Gastroesophageal sphincter (tissue), 3 donors: ENCODE measurements around the gene TPPP.

ENCODE experiments used
- EP300 ChIP-seq: sonication (generic); formaldehyde crosslinking; IDR thresholded peaks from one replicate; pipeline ENCODE4 v1.6.1; 2017; ENCODE audit warnings: antibody characterized with exemption, mild to moderate bottlenecking
- TF ChIP-seq, protein P1 (sequence below), 4 experiments: fragments of 200-600 bp in 2 of 4; fragments of 450-650 bp in 2 of 4; sonication (generic) in 1 of 4; IDR thresholded peaks; one replicate each; pipeline ENCODE4 v1.5.1; 2017 to 2019; ENCODE audit warnings: antibody characterized with exemption in 4 of 4, mild to moderate bottlenecking in 2 of 4, moderate library complexity in 2 of 4

DNA sequence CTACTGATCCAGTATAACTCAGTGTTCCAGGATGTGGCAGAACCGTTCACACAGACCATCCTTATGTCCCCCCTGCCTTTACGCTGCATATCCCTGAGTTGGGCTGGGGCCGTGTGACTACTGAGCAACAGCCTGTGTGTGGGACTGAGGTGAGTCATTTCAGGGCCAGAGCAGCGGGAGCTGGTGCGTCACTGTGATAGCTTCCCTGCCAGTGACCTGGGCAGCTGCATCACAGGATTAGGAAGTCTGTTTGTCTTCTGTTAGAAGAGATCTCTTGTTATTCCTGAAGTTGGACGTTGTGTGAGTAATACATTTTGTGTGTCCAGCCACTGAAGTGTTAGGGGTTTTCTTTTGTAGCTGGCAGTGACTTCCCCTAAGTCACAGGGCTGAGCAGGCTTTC is 35.6 kb downstream of the TPPP start:
- TF ChIP-seq, protein P1, sequence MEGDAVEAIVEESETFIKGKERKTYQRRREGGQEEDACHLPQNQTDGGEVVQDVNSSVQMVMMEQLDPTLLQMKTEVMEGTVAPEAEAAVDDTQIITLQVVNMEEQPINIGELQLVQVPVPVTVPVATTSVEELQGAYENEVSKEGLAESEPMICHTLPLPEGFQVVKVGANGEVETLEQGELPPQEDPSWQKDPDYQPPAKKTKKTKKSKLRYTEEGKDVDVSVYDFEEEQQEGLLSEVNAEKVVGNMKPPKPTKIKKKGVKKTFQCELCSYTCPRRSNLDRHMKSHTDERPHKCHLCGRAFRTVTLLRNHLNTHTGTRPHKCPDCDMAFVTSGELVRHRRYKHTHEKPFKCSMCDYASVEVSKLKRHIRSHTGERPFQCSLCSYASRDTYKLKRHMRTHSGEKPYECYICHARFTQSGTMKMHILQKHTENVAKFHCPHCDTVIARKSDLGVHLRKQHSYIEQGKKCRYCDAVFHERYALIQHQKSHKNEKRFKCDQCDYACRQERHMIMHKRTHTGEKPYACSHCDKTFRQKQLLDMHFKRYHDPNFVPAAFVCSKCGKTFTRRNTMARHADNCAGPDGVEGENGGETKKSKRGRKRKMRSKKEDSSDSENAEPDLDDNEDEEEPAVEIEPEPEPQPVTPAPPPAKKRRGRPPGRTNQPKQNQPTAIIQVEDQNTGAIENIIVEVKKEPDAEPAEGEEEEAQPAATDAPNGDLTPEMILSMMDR (IDR thresholded peaks at IDR 0.05): no peak
- no peak for TF ChIP-seq EP300
